Progenitor cell of endocrine pancreas (in vitro differentiated cells): ENCODE measurements around the gene ADGRD2. TPM values are rescaled to one million over a fixed set of nuclear protein-coding genes. Genes with fewer than 3 reads are reported as not detected.
"Not testable (repeated sequence)": the region's sequence is repeated elsewhere in the genome, so short reads cannot be mapped to it uniquely, and the experiment has no call there.

Experiments used
- DNase-seq: peaks from one replicate; pipeline ENCODE4 v3.0.0; 2021; ENCODE audit warnings: low spot score; ENCODE audit not compliant: unreplicated experiment
- H3K27ac Mint-ChIP-seq: 2 replicates; pipeline ENCODE4 v1.8.0; 2021; ENCODE audit warnings: mild to moderate bottlenecking, moderate library complexity, mixed read lengths
- H3K27me3 Mint-ChIP-seq: 2 replicates; pipeline ENCODE4 v1.8.0; 2021; ENCODE audit warnings: mixed read lengths
- H3K36me3 Mint-ChIP-seq: 2 replicates; pipeline ENCODE4 v1.8.0; 2022; ENCODE audit warnings: mixed read lengths; ENCODE audit not compliant: insufficient read depth
- H3K4me1 Mint-ChIP-seq: 2 replicates; pipeline ENCODE4 v1.8.0; 2021; ENCODE audit warnings: low read depth, mixed read lengths
- H3K4me3 Mint-ChIP-seq: 2 replicates; pipeline ENCODE4 v1.8.0; 2021; ENCODE audit warnings: low read depth, mild to moderate bottlenecking, moderate library complexity, mixed read lengths
- H3K9me3 Mint-ChIP-seq: 2 replicates; pipeline ENCODE4 v1.8.0; 2021; ENCODE audit warnings: low read depth, mixed read lengths
- CTCF ChIP-seq: fragments of 200-600 bp; sonication (generic); IDR thresholded peaks from one replicate; pipeline ENCODE4 v1.5.0; 2021; ENCODE audit warnings: antibody characterized with exemption, mild to moderate bottlenecking; ENCODE audit not compliant: unreplicated experiment
- total RNA-seq: library from RNA; stranded (reverse); gene quantifications from 2 replicates; pipeline ENCODE4 v1.2.1, GENCODE V29; 2021

ADGRD2 gene
- total RNA-seq, 1 donor from 2014 or later: not detected

- H3K36me3 Mint-ChIP-seq: peaks cover 4% of the 10 kb centered on the region
- no peak overlapping the region for H3K4me3 Mint-ChIP-seq
- H3K4me1 Mint-ChIP-seq: peaks cover 1% of the 10 kb centered on the region
- H3K27me3 Mint-ChIP-seq: peaks cover 19% of the 10 kb centered on the region
- TF ChIP-seq CTCF: peak; percentile 23
- no peak for DNase-seq
- peaks cover 4% of the 10 kb centered on the region for H3K9me3 Mint-ChIP-seq
- no peak overlapping the region for H3K27ac Mint-ChIP-seq
Observed at GRCh38 chr9:124419832-124420489, 30.3 kb upstream of the ADGRD2 start.

GRCh38 chr9:124420991-124421543 lies 29.2 kb upstream of the ADGRD2 start:
- TF ChIP-seq CTCF: no peak
- no peak for DNase-seq
- H3K4me1 Mint-ChIP-seq: no peaks in the 10 kb centered on the region
- H3K9me3 Mint-ChIP-seq: no peaks in the 10 kb centered on the region
- H3K4me3 Mint-ChIP-seq: no peak overlapping the region
- no peaks in the 10 kb centered on the region for H3K36me3 Mint-ChIP-seq
- peaks cover 19% of the 10 kb centered on the region for H3K27me3 Mint-ChIP-seq
- no peak overlapping the region for H3K27ac Mint-ChIP-seq

GRCh38 chr9:124423155-124423554 lies 27.1 kb upstream of the ADGRD2 start:
- Mint-ChIP-seq H3K36me3 (no peaks in the 10 kb centered on the region), H3K4me1 (no peaks in the 10 kb centered on the region), H3K4me3 (no peak overlapping the region), H3K27ac (no peak overlapping the region), H3K27me3 (peaks cover 19% of the 10 kb centered on the region), H3K9me3 (no peaks in the 10 kb centered on the region)
- no peak for DNase-seq
- no peak for TF ChIP-seq CTCF

GRCh38 chr9:124423591-124423990 lies 26.7 kb upstream of the ADGRD2 start:
- Mint-ChIP-seq H3K4me1 (no peaks in the 10 kb centered on the region), H3K27me3 (peaks cover 19% of the 10 kb centered on the region), H3K9me3 (no peaks in the 10 kb centered on the region), H3K36me3 (no peaks in the 10 kb centered on the region), H3K4me3 (no peak overlapping the region), H3K27ac (peak overlapping the region; percentile 9)
- TF ChIP-seq CTCF: no peak
- DNase-seq: no peak

GRCh38 chr9:124425733-124426132 lies 24.5 kb upstream of the ADGRD2 start:
- not testable (repeated sequence) for H3K4me3 Mint-ChIP-seq, H3K4me1 Mint-ChIP-seq, H3K36me3 Mint-ChIP-seq, H3K9me3 Mint-ChIP-seq, DNase-seq, H3K27ac Mint-ChIP-seq
- H3K27me3 Mint-ChIP-seq: peaks cover 19% of the 10 kb centered on the region

- H3K27ac Mint-ChIP-seq: no peak overlapping the region
- H3K36me3 Mint-ChIP-seq: no peaks in the 10 kb centered on the region
- no peaks in the 10 kb centered on the region for H3K4me1 Mint-ChIP-seq
- H3K4me3 Mint-ChIP-seq: no peak overlapping the region
- peaks cover 19% of the 10 kb centered on the region for H3K27me3 Mint-ChIP-seq
- no peaks in the 10 kb centered on the region for H3K9me3 Mint-ChIP-seq
- no peak for DNase-seq
- no peak for TF ChIP-seq CTCF
Observed at GRCh38 chr9:124426361-124426760, 23.9 kb upstream of the ADGRD2 start.
